ENCODE results near the gene RABGAP1L. TPM values are rescaled to one million over a fixed set of nuclear protein-coding genes. Genes with fewer than 3 reads are reported as not detected.

The RABGAP1L gene
- total and polyA plus RNA-seq, 2 of the 4 experiments (the other 2 are of a cell fraction), result 7.9 to 26.7 TPM

DNA sequence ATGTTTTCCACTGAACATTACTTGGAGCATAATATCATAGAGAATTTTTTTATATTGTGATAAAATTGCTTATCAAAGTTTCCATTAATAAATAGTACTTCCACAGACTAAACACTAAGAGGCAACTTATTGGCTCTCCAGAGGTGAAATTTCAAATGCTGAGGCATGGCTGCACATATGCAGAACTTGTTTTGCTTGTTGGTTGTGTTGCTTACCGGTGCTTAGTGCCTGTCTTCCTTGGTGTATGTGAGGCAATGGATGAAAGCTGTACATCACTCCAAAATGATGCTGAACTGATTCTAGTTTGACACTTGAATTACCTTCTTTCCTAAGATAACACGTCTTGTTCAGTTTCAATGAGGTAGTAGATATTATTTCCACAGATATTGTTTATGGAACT is 258.6 kb downstream of the RABGAP1L start:
- ChIA-PET CTCF (interaction anchor here (0.7 kb wide), 1 partner anchor 104 kb away, joined by 3 read pairs; no protein-coding TSS in a partner anchor), POLR2A (ENCODE audit: unreplicated experiment) (no interaction called here)
- Histone ChIP-seq H3K4me1 (ENCODE audit: control insufficient read depth, insufficient read depth, low read length) (no peaks in the 10 kb centered on the region), H2BK5ac (ENCODE audit: low read depth, low read length, poor library complexity, severe bottlenecking) (no peak overlapping the region), H2BK20ac (ENCODE audit: low read depth, low read length) (no peak overlapping the region), H2AK9ac (replicated peaks; ENCODE audit: low read depth, low read length, poor library complexity) (no peak overlapping the region), H3K79me1 (ENCODE audit: low read depth in 1 of 2, low read length in 2 of 2) (no peaks in the 10 kb centered on the region; a peak in 1 of 4 replicates), H3K56ac (ENCODE audit: extremely low read depth, insufficient read depth, low read length) (no peak overlapping the region), H2AFZ (replicated peaks; ENCODE audit: low read length, poor library complexity) (no peak overlapping the region), H3K9ac (ENCODE audit: low read depth, low read length) (no peak overlapping the region), H2AK5ac (ENCODE audit: low read depth, low read length) (no peak overlapping the region), H3K23ac (ENCODE audit: low read depth, low read length) (no peak overlapping the region), H4K20me1 (ENCODE audit: insufficient read depth, low read length) (no peaks in the 10 kb centered on the region), H3K4me3 (ENCODE audit: insufficient read depth, low read depth, low read length) (no peak overlapping the region), H4K8ac (ENCODE audit: low read depth in 2 of 2, low read length in 2 of 2) (no peak overlapping the region), H3K9me1 (ENCODE audit: insufficient read depth, low read length) (no peaks in the 10 kb centered on the region), H3K9me3 (ENCODE audit: control insufficient read depth, insufficient read depth, low read length) (no peaks in the 10 kb centered on the region), H3K27me3 (ENCODE audit: control insufficient read depth, insufficient read depth, low read length) (no peaks in the 10 kb centered on the region), H4K91ac (ENCODE audit: insufficient read depth, low read depth, low read length) (no peak overlapping the region), H3K18ac (ENCODE audit: low read depth, low read length) (no peak overlapping the region), H3K36me3 (ENCODE audit: control insufficient read depth, insufficient read depth, low read length) (no peaks in the 10 kb centered on the region), H3K27ac (ENCODE audit: insufficient read depth, low read length) (no peak overlapping the region), H4K5ac (ENCODE audit: low read depth, low read length) (no peak overlapping the region), H2BK15ac (ENCODE audit: low read depth, low read length) (no peak overlapping the region), H3K4ac (ENCODE audit: low read depth, low read length) (no peak overlapping the region), H3K14ac (replicated peaks; ENCODE audit: low read depth, low read length) (no peak overlapping the region), H2BK120ac (ENCODE audit: low read depth, low read length) (no peak overlapping the region), H3K4me2 (ENCODE audit: low read depth, low read length) (no peak overlapping the region)
- no TSS peak for BruUV-seq (replicated peaks)
- dilution Hi-C loops (cut with HindIII; ENCODE audit: low sequenced_read_pairs, unreplicated experiment) (no loop called here), in situ Hi-C loops (cut with MboI; ENCODE audit: low sequenced_read_pairs) (no loop called here), intact Hi-C loops (cut with micrococcal nuclease) (no loop called here)
- ATAC-seq (ENCODE audit: low read depth), result no peak
- TF ChIP-seq RFX5 (IDR thresholded peaks at IDR 0.05; ENCODE audit: low read depth, low read length) (no peak), MXI1 (IDR thresholded peaks at IDR 0.05; ENCODE audit: borderline replicate concordance, low read depth, low read length) (no peak)
- WGBS, 2 experiments (ENCODE audit: extremely low coverage in 2 of 2, insufficient read length in 1 of 2), result no CpG with 5 or more reads among the region's 2 CpGs
- DNase-seq, result no peak
